K562 (cell line): ENCODE data around the gene FCER2.

Experiments used
- JUNB ChIP-seq: fragments of 450-650 bp; formaldehyde crosslinking; conservative IDR thresholded peaks from 2 replicates; pipeline ENCODE4 v1.4.0; 2020; ENCODE audit warnings: mild to moderate bottlenecking
- MTA3 ChIP-seq: fragments of 450-650 bp; formaldehyde crosslinking; IDR thresholded peaks from 2 replicates; pipeline ENCODE4 v1.6.1; 2017; ENCODE audit warnings: mild to moderate bottlenecking, borderline replicate concordance
- TF ChIP-seq, protein P1 (sequence below): fragments of 250-450 bp; sonication (Bioruptor Pico); IDR thresholded peaks from 2 replicates; pipeline ENCODE4 v1.5.0; 2021; ENCODE audit warnings: mild to moderate bottlenecking, moderate library complexity
- TF ChIP-seq, protein P2 (sequence below): sonication (generic); formaldehyde crosslinking; IDR thresholded peaks from 2 replicates; pipeline ENCODE4 v1.9.0; 2022; ENCODE audit warnings: mild to moderate bottlenecking, missing genetic modification reagents
- TF ChIP-seq, protein P3 (sequence below): sonication (generic); formaldehyde crosslinking; IDR thresholded peaks from 2 replicates; pipeline ENCODE4 v1.8.0; 2022; ENCODE audit warnings: mild to moderate bottlenecking, low read depth, missing genetic modification reagents
- TF ChIP-seq, protein P4 (sequence below): fragments of 450-650 bp; IDR thresholded peaks from 2 replicates; pipeline ENCODE4 v1.6.1; 2016; ENCODE audit warnings: low read depth
- TF ChIP-seq, protein P5 (sequence below): fragments of 250-450 bp; sonication (Bioruptor Pico); IDR thresholded peaks from 2 replicates; pipeline ENCODE4 v1.8.0; 2022; ENCODE audit warnings: inconsistent platforms, mild to moderate bottlenecking, moderate library complexity, borderline replicate concordance

DNA sequence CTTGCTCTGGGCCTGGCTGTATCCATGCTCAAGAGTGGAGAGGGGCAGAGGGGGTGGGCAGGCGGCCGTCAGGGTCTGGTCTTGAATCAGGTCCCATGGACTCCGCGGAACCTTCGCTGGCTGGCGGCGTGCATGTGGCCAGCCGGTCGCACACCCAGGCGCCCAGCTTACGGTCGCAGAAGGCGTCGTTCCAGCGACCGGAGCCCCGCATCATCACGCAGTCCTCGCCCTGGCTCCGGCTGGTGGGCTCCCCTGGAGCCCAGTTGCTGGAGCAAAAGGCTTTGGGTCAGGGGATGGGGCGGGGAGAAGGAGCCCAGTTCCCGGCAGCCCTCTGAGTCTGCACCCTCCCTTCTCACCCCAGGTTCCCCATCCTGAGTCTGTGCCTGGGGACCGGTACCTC is 12.8 kb downstream of the FCER2 start:
- TF ChIP-seq MTA3 (no peak), JUNB (CRISPR knock-in tag) (no peak)
- TF ChIP-seq, protein P1, sequence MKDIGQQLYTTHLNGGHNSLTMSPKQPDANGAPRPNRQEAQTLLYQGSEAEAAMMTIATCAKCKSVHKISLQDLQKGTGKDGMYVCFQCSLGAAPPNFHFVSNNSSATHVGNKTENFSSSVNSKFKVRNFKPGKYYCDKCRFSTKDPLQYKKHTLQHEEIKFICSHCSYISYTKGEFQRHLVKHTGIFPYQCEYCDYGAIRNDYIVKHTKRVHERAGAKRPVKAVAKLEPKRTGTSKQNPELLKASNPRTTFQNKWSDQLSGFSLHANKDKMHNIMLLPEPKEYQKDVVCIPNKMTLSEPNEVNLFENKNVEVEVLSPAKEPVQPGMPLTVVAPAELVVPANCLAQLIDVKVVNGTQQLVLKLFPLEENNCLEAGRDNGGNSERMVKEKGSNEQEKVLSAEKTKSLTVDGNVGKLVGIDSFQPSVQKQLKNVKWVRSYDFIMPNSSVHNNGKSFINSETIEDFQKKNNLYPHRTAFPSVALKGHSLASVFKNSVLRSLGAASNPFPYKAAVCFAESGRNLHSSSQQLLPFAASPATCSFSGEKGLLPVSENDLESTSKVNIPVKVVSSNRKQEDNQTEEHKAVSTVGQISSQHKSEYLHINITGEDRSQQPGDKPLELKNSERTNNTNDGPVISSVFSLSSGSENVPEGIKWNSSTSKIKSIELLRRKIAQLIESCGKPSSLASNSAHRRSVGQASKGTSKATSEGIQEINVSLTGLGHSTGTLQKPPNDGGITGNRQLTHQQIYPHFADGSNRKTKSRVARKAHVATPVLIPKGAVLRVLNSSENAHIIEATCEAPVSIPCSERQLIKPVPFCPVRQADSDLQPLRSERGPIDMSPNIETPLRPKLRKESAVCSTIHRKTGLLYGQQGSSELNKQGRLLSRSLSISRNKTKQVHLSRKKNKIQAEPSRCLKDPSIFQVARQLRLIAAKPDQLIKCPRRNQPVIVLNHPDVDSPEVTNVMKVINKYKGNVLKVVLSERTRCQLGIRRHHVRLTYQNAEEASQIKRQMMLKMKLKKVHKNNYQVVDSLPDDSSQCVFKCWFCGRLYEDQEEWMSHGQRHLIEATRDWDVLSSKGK (CRISPR knock-in tag), result no peak
- TF ChIP-seq, protein P2, sequence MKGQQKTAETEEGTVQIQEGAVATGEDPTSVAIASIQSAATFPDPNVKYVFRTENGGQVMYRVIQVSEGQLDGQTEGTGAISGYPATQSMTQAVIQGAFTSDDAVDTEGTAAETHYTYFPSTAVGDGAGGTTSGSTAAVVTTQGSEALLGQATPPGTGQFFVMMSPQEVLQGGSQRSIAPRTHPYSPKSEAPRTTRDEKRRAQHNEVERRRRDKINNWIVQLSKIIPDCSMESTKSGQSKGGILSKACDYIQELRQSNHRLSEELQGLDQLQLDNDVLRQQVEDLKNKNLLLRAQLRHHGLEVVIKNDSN (CRISPR knock-in tag), result no peak
- TF ChIP-seq, protein P3, sequence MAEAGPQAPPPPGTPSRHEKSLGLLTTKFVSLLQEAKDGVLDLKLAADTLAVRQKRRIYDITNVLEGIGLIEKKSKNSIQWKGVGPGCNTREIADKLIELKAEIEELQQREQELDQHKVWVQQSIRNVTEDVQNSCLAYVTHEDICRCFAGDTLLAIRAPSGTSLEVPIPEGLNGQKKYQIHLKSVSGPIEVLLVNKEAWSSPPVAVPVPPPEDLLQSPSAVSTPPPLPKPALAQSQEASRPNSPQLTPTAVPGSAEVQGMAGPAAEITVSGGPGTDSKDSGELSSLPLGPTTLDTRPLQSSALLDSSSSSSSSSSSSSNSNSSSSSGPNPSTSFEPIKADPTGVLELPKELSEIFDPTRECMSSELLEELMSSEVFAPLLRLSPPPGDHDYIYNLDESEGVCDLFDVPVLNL (CRISPR knock-in tag), result no peak
- TF ChIP-seq, protein P4, sequence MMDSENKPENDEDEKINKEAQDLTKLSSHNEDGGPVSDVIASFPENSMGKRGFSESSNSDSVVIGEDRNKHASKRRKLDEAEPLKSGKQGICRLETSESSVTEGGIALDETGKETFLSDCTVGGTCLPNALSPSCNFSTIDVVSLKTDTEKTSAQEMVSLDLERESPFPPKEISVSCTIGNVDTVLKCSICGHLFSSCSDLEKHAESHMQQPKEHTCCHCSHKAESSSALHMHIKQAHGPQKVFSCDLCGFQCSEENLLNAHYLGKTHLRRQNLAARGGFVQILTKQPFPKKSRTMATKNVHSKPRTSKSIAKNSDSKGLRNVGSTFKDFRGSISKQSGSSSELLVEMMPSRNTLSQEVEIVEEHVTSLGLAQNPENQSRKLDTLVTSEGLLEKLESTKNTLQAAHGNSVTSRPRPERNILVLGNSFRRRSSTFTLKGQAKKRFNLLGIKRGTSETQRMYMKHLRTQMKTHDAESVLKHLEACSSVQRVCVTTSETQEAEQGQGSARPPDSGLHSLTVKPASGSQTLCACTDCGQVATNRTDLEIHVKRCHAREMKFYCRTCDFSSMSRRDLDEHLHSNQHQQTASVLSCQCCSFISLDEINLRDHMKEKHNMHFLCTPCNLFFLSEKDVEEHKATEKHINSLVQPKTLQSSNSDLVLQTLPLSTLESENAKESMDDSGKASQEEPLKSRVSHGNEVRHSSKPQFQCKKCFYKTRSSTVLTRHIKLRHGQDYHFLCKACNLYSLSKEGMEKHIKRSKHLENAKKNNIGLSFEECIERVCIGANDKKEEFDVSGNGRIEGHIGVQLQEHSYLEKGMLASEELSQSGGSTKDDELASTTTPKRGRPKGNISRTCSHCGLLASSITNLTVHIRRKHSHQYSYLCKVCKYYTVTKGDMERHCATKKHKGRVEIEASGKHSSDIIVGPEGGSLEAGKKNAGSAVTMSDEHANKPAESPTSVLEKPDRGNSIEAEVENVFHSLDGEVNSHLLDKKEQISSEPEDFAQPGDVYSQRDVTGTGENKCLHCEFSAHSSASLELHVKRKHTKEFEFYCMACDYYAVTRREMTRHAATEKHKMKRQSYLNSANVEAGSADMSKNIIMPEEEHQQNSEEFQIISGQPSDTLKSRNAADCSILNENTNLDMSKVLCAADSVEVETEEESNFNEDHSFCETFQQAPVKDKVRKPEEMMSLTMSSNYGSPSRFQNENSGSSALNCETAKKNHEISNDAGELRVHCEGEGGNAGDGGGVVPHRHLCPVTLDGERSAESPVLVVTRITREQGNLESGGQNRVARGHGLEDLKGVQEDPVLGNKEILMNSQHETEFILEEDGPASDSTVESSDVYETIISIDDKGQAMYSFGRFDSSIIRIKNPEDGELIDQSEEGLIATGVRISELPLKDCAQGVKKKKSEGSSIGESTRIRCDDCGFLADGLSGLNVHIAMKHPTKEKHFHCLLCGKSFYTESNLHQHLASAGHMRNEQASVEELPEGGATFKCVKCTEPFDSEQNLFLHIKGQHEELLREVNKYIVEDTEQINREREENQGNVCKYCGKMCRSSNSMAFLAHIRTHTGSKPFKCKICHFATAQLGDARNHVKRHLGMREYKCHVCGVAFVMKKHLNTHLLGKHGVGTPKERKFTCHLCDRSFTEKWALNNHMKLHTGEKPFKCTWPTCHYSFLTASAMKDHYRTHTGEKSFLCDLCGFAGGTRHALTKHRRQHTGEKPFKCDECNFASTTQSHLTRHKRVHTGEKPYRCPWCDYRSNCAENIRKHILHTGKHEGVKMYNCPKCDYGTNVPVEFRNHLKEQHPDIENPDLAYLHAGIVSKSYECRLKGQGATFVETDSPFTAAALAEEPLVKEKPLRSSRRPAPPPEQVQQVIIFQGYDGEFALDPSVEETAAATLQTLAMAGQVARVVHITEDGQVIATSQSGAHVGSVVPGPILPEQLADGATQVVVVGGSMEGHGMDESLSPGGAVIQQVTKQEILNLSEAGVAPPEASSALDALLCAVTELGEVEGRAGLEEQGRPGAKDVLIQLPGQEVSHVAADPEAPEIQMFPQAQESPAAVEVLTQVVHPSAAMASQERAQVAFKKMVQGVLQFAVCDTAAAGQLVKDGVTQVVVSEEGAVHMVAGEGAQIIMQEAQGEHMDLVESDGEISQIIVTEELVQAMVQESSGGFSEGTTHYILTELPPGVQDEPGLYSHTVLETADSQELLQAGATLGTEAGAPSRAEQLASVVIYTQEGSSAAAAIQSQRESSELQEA, result no peak
- TF ChIP-seq, protein P5, sequence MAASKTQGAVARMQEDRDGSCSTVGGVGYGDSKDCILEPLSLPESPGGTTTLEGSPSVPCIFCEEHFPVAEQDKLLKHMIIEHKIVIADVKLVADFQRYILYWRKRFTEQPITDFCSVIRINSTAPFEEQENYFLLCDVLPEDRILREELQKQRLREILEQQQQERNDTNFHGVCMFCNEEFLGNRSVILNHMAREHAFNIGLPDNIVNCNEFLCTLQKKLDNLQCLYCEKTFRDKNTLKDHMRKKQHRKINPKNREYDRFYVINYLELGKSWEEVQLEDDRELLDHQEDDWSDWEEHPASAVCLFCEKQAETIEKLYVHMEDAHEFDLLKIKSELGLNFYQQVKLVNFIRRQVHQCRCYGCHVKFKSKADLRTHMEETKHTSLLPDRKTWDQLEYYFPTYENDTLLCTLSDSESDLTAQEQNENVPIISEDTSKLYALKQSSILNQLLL (CRISPR knock-in tag), result no peak
